HEK293 (cell line): ENCODE measurements around the gene LSM2.
A peak's percentile ranks its signal among the peaks of the same experiment; 100 is the strongest.

ENCODE experiments used
- ZNF366 ChIP-seq: fragments of 450-650 bp; formaldehyde crosslinking; conservative IDR thresholded peaks from 2 replicates; pipeline ENCODE4 v1.5.1; 2016; ENCODE audit warnings: missing biosample characterization, missing genetic modification characterization
- ZNF596 ChIP-seq: fragments of 450-650 bp; IDR thresholded peaks from 2 replicates; pipeline ENCODE4 v1.5.0; 2018; ENCODE audit warnings: missing biosample characterization, mild to moderate bottlenecking, missing genetic modification characterization, moderate library complexity
- ZNF624 ChIP-seq: fragments of 450-650 bp; formaldehyde crosslinking; IDR thresholded peaks from 2 replicates; pipeline ENCODE4 v1.5.1; 2017; ENCODE audit warnings: missing biosample characterization, missing genetic modification characterization
- ZNF776 ChIP-seq: fragments of 450-650 bp; formaldehyde crosslinking; IDR thresholded peaks from 2 replicates; pipeline ENCODE4 v1.5.0; 2017; ENCODE audit warnings: missing biosample characterization, missing genetic modification characterization, borderline replicate concordance
- ZSCAN23 ChIP-seq: fragments of 450-650 bp; formaldehyde crosslinking; IDR thresholded peaks from 2 replicates; pipeline ENCODE4 v1.5.1; 2016; ENCODE audit warnings: missing biosample characterization, missing genetic modification characterization
- TF ChIP-seq, protein P1 (sequence below): fragments of 450-650 bp; formaldehyde crosslinking; IDR thresholded peaks from 2 replicates; pipeline ENCODE4 v1.5.1; 2016; ENCODE audit warnings: missing biosample characterization, missing genetic modification characterization
- TF ChIP-seq, protein P2 (sequence below): fragments of 450-650 bp; formaldehyde crosslinking; IDR thresholded peaks from 2 replicates; pipeline ENCODE4 v1.5.1; 2016; ENCODE audit warnings: missing biosample characterization, missing genetic modification characterization
- TF ChIP-seq, protein P3 (sequence below): fragments of 450-650 bp; formaldehyde crosslinking; IDR thresholded peaks from 2 replicates; pipeline ENCODE4 v1.5.1; 2016; ENCODE audit warnings: missing biosample characterization, missing genetic modification characterization
- TF ChIP-seq, protein P4 (sequence below): fragments of 450-650 bp; formaldehyde crosslinking; IDR thresholded peaks from 2 replicates; pipeline ENCODE4 v1.5.1; 2016; ENCODE audit warnings: missing biosample characterization, missing genetic modification characterization, low read depth
- TF ChIP-seq, protein P5 (sequence below): fragments of 450-650 bp; formaldehyde crosslinking; IDR thresholded peaks from 2 replicates; pipeline ENCODE4 v1.5.1; 2016; ENCODE audit warnings: missing biosample characterization, missing genetic modification characterization
- TF ChIP-seq, protein P6 (sequence below): fragments of 450-650 bp; formaldehyde crosslinking; IDR thresholded peaks from 2 replicates; pipeline ENCODE4 v1.5.0; 2017; ENCODE audit warnings: missing biosample characterization, missing genetic modification characterization, borderline replicate concordance
- TF ChIP-seq, protein P7 (sequence below): fragments of 450-650 bp; formaldehyde crosslinking; IDR thresholded peaks from 2 replicates; pipeline ENCODE4 v1.5.1; 2016; ENCODE audit warnings: missing biosample characterization, missing genetic modification characterization
- TF ChIP-seq, protein P8 (sequence below): fragments of 450-650 bp; formaldehyde crosslinking; IDR thresholded peaks from 2 replicates; pipeline ENCODE4 v1.5.1; 2016; ENCODE audit warnings: missing biosample characterization, missing genetic modification characterization
- TF ChIP-seq, protein P9 (sequence below): fragments of 450-650 bp; formaldehyde crosslinking; IDR thresholded peaks from 2 replicates; pipeline ENCODE4 v1.5.1; 2017; ENCODE audit warnings: missing biosample characterization, missing genetic modification characterization

Gene LSM2

DNA sequence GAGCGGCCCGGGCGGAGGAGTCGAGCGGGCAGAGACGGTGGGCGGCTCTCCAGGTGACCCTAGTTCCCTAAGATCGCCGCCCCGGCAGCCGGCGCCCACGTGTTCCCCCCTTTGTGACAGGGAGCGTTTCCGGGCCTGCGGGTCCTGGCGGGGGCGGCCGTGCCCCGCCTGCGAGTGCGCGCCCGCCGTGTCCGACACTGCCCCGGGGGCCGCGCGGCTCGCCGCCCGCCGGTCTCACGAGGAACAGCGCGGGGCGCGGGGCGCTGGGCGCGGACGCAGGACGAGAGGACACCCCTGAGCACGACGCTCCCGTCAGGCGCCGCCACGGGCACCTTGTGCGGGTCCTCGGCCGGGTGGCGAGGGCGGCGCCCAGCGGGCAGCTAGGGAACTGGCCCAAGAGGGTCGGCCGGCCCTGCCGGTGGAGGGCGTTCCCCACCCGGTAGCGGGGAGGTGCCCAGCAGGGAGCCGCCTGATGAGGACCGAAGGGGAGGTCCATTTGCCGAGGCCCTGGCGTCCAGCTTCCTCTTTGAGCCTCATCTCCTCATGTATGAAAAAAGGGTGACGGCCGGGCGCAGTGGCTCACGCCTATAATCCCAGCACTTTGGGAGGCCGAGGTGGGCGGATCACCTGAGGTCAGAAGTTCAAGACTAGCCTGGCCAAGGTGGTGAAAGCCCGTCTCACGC is 11.0 kb downstream of the LSM2 start, which contains the start of gene VARS1 (continued):
- TF ChIP-seq, protein P1, sequence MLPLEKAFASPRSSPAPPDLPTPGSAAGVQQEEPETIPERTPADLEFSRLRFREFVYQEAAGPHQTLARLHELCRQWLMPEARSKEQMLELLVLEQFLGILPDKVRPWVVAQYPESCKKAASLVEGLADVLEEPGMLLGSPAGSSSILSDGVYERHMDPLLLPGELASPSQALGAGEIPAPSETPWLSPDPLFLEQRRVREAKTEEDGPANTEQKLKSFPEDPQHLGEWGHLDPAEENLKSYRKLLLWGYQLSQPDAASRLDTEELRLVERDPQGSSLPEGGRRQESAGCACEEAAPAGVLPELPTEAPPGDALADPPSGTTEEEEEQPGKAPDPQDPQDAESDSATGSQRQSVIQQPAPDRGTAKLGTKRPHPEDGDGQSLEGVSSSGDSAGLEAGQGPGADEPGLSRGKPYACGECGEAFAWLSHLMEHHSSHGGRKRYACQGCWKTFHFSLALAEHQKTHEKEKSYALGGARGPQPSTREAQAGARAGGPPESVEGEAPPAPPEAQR, result no peak
- no peak for TF ChIP-seq ZNF624 (tag by site-specific recombination)
- TF ChIP-seq, protein P2, sequence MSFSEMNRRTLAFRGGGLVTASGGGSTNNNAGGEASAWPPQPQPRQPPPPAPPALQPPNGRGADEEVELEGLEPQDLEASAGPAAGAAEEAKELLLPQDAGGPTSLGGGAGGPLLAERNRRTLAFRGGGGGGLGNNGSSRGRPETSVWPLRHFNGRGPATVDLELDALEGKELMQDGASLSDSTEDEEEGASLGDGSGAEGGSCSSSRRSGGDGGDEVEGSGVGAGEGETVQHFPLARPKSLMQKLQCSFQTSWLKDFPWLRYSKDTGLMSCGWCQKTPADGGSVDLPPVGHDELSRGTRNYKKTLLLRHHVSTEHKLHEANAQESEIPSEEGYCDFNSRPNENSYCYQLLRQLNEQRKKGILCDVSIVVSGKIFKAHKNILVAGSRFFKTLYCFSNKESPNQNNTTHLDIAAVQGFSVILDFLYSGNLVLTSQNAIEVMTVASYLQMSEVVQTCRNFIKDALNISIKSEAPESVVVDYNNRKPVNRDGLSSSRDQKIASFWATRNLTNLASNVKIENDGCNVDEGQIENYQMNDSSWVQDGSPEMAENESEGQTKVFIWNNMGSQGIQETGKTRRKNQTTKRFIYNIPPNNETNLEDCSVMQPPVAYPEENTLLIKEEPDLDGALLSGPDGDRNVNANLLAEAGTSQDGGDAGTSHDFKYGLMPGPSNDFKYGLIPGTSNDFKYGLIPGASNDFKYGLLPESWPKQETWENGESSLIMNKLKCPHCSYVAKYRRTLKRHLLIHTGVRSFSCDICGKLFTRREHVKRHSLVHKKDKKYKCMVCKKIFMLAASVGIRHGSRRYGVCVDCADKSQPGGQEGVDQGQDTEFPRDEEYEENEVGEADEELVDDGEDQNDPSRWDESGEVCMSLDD (tag by site-specific recombination), result peak; percentile 64
- TF ChIP-seq, protein P3, sequence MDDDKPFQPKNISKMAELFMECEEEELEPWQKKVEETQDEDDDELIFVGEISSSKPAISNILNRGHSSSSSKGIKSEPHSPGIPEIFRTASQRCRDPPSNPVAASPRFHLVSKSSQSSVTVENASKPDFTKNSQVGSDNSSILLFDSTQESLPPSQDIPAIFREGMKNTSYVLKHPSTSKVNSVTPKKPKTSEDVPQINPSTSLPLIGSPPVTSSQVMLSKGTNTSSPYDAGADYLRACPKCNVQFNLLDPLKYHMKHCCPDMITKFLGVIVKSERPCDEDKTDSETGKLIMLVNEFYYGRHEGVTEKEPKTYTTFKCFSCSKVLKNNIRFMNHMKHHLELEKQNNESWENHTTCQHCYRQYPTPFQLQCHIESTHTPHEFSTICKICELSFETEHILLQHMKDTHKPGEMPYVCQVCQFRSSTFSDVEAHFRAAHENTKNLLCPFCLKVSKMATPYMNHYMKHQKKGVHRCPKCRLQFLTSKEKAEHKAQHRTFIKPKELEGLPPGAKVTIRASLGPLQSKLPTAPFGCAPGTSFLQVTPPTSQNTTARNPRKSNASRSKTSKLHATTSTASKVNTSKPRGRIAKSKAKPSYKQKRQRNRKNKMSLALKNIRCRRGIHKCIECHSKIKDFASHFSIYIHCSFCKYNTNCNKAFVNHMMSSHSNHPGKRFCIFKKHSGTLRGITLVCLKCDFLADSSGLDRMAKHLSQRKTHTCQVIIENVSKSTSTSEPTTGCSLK (tag by site-specific recombination), result no peak
- TF ChIP-seq, protein P4, sequence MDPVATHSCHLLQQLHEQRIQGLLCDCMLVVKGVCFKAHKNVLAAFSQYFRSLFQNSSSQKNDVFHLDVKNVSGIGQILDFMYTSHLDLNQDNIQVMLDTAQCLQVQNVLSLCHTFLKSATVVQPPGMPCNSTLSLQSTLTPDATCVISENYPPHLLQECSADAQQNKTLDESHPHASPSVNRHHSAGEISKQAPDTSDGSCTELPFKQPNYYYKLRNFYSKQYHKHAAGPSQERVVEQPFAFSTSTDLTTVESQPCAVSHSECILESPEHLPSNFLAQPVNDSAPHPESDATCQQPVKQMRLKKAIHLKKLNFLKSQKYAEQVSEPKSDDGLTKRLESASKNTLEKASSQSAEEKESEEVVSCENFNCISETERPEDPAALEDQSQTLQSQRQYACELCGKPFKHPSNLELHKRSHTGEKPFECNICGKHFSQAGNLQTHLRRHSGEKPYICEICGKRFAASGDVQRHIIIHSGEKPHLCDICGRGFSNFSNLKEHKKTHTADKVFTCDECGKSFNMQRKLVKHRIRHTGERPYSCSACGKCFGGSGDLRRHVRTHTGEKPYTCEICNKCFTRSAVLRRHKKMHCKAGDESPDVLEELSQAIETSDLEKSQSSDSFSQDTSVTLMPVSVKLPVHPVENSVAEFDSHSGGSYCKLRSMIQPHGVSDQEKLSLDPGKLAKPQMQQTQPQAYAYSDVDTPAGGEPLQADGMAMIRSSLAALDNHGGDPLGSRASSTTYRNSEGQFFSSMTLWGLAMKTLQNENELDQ (tag by site-specific recombination), result no peak
- TF ChIP-seq, protein P5, sequence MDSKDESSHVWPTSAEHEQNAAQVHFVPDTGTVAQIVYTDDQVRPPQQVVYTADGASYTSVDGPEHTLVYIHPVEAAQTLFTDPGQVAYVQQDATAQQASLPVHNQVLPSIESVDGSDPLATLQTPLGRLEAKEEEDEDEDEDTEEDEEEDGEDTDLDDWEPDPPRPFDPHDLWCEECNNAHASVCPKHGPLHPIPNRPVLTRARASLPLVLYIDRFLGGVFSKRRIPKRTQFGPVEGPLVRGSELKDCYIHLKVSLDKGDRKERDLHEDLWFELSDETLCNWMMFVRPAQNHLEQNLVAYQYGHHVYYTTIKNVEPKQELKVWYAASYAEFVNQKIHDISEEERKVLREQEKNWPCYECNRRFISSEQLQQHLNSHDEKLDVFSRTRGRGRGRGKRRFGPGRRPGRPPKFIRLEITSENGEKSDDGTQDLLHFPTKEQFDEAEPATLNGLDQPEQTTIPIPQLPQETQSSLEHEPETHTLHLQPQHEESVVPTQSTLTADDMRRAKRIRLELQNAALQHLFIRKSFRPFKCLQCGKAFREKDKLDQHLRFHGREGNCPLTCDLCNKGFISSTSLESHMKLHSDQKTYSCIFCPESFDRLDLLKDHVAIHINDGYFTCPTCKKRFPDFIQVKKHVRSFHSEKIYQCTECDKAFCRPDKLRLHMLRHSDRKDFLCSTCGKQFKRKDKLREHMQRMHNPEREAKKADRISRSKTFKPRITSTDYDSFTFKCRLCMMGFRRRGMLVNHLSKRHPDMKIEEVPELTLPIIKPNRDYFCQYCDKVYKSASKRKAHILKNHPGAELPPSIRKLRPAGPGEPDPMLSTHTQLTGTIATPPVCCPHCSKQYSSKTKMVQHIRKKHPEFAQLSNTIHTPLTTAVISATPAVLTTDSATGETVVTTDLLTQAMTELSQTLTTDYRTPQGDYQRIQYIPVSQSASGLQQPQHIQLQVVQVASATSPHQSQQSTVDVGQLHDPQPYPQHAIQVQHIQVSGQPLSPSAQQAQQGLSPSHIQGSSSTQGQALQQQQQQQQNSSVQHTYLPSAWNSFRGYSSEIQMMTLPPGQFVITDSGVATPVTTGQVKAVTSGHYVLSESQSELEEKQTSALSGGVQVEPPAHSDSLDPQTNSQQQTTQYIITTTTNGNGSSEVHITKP (tag by site-specific recombination), result peak; percentile 33
- TF ChIP-seq, protein P6, sequence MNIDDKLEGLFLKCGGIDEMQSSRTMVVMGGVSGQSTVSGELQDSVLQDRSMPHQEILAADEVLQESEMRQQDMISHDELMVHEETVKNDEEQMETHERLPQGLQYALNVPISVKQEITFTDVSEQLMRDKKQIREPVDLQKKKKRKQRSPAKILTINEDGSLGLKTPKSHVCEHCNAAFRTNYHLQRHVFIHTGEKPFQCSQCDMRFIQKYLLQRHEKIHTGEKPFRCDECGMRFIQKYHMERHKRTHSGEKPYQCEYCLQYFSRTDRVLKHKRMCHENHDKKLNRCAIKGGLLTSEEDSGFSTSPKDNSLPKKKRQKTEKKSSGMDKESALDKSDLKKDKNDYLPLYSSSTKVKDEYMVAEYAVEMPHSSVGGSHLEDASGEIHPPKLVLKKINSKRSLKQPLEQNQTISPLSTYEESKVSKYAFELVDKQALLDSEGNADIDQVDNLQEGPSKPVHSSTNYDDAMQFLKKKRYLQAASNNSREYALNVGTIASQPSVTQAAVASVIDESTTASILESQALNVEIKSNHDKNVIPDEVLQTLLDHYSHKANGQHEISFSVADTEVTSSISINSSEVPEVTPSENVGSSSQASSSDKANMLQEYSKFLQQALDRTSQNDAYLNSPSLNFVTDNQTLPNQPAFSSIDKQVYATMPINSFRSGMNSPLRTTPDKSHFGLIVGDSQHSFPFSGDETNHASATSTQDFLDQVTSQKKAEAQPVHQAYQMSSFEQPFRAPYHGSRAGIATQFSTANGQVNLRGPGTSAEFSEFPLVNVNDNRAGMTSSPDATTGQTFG, result no peak
- TF ChIP-seq, protein P7, sequence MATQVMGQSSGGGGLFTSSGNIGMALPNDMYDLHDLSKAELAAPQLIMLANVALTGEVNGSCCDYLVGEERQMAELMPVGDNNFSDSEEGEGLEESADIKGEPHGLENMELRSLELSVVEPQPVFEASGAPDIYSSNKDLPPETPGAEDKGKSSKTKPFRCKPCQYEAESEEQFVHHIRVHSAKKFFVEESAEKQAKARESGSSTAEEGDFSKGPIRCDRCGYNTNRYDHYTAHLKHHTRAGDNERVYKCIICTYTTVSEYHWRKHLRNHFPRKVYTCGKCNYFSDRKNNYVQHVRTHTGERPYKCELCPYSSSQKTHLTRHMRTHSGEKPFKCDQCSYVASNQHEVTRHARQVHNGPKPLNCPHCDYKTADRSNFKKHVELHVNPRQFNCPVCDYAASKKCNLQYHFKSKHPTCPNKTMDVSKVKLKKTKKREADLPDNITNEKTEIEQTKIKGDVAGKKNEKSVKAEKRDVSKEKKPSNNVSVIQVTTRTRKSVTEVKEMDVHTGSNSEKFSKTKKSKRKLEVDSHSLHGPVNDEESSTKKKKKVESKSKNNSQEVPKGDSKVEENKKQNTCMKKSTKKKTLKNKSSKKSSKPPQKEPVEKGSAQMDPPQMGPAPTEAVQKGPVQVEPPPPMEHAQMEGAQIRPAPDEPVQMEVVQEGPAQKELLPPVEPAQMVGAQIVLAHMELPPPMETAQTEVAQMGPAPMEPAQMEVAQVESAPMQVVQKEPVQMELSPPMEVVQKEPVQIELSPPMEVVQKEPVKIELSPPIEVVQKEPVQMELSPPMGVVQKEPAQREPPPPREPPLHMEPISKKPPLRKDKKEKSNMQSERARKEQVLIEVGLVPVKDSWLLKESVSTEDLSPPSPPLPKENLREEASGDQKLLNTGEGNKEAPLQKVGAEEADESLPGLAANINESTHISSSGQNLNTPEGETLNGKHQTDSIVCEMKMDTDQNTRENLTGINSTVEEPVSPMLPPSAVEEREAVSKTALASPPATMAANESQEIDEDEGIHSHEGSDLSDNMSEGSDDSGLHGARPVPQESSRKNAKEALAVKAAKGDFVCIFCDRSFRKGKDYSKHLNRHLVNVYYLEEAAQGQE (tag by site-specific recombination), result no peak; the same call in 1 of the 2 replicates
- TF ChIP-seq, protein P8, sequence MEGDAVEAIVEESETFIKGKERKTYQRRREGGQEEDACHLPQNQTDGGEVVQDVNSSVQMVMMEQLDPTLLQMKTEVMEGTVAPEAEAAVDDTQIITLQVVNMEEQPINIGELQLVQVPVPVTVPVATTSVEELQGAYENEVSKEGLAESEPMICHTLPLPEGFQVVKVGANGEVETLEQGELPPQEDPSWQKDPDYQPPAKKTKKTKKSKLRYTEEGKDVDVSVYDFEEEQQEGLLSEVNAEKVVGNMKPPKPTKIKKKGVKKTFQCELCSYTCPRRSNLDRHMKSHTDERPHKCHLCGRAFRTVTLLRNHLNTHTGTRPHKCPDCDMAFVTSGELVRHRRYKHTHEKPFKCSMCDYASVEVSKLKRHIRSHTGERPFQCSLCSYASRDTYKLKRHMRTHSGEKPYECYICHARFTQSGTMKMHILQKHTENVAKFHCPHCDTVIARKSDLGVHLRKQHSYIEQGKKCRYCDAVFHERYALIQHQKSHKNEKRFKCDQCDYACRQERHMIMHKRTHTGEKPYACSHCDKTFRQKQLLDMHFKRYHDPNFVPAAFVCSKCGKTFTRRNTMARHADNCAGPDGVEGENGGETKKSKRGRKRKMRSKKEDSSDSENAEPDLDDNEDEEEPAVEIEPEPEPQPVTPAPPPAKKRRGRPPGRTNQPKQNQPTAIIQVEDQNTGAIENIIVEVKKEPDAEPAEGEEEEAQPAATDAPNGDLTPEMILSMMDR, result peak; percentile 100
- TF ChIP-seq, protein P9, sequence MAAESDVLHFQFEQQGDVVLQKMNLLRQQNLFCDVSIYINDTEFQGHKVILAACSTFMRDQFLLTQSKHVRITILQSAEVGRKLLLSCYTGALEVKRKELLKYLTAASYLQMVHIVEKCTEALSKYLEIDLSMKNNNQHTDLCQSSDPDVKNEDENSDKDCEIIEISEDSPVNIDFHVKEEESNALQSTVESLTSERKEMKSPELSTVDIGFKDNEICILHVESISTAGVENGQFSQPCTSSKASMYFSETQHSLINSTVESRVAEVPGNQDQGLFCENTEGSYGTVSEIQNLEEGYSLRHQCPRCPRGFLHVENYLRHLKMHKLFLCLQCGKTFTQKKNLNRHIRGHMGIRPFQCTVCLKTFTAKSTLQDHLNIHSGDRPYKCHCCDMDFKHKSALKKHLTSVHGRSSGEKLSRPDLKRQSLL, result peak; percentile 16; the same call in 1 of the 2 replicates
- peak; percentile 54; the same call in 1 of the 2 replicates for TF ChIP-seq ZNF596 (tag by site-specific recombination)
- 0 out of 2 replicates have a peak, but pooled peaks have one; percentile 32 for TF ChIP-seq ZSCAN23 (tag by site-specific recombination)
- TF ChIP-seq ZNF776 (tag by site-specific recombination), result no peak
- TF ChIP-seq ZNF366 (tag by site-specific recombination), result no peak
